Activated naive CD8-positive, alpha-beta T cell treated with anti-CD3 and anti-CD28 coated beads, Interleukin-2, amount 10 ng/mL, durations not matched to agents 7 days and 5 days (primary cell): ENCODE results near the gene JAZF1. TPM values are rescaled to one million over a fixed set of nuclear protein-coding genes. Genes with fewer than 3 reads are reported as not detected.

ENCODE experiments used
- ATAC-seq: fragments of 150-1000 bp; cut with Tn5 transposase; one replicate; pipeline ENCODE4 v1.10.0; 2021; ENCODE audit warnings: low read depth, moderate library complexity
- POLR2A ChIA-PET: fragments of 350-600 bp; sonication (Branson Sonifier 250); formaldehyde crosslinking; loops from one replicate; lab custom pipeline; 2021; ENCODE audit warnings: antibody characterized with exemption; lab: Charles Lee
- DNase-seq: peaks from one replicate; pipeline ENCODE4 v3.0.0; 2021
- H3K27ac Mint-ChIP-seq: one replicate; pipeline ENCODE4 v1.8.0; 2022; ENCODE audit warnings: mild to moderate bottlenecking, mixed read lengths
- H3K27me3 Mint-ChIP-seq: one replicate; pipeline ENCODE4 v1.8.0; 2022; ENCODE audit warnings: mild to moderate bottlenecking, moderate library complexity, mixed read lengths
- H3K36me3 Mint-ChIP-seq: one replicate; pipeline ENCODE4 v1.8.0; 2021; ENCODE audit warnings: mild to moderate bottlenecking, mixed read lengths
- H3K4me1 Mint-ChIP-seq: one replicate; pipeline ENCODE4 v1.8.0; 2021; ENCODE audit warnings: mixed read lengths
- H3K4me3 Mint-ChIP-seq: one replicate; pipeline ENCODE4 v1.8.0; 2022; ENCODE audit warnings: mild to moderate bottlenecking, moderate library complexity, mixed read lengths
- H3K9me3 Mint-ChIP-seq: one replicate; pipeline ENCODE4 v1.8.0; 2021; ENCODE audit warnings: mixed read lengths
- total RNA-seq, 2 experiments: library from RNA; stranded (reverse); gene quantifications; one replicate each; pipeline ENCODE4 v1.2.3, GENCODE V29; 2021

Gene JAZF1
- total RNA-seq, 2 experiments from 2014 or later: 4.4 to 4.7 TPM

GRCh38 chr7:27965650-27966049 is 214.9 kb downstream of the JAZF1 start:
- Mint-ChIP-seq H3K9me3 (no peaks in the 10 kb centered on the region), H3K27ac (no peak overlapping the region), H3K4me3 (no peak overlapping the region), H3K27me3 (peaks cover 12% of the 10 kb centered on the region), H3K36me3 (no peaks in the 10 kb centered on the region), H3K4me1 (no peaks in the 10 kb centered on the region)
- ATAC-seq (no peak), DNase-seq (no peak)
- POLR2A ChIA-PET: no interaction called here

- DNase-seq (no peak), ATAC-seq (no peak)
- H3K4me1 Mint-ChIP-seq: no peaks in the 10 kb centered on the region
- no peaks in the 10 kb centered on the region for H3K9me3 Mint-ChIP-seq
- H3K36me3 Mint-ChIP-seq: no peaks in the 10 kb centered on the region
- peaks cover 12% of the 10 kb centered on the region for H3K27me3 Mint-ChIP-seq
- H3K27ac Mint-ChIP-seq: no peak overlapping the region
- H3K4me3 Mint-ChIP-seq: no peak overlapping the region
- POLR2A ChIA-PET: no interaction called here
Measured at GRCh38 chr7:27964820-27965219, 215.8 kb downstream of the JAZF1 start.

GRCh38 chr7:27963056-27963455 is 217.5 kb downstream of the JAZF1 start:
- no peaks in the 10 kb centered on the region for H3K9me3 Mint-ChIP-seq
- peaks cover 12% of the 10 kb centered on the region for H3K27me3 Mint-ChIP-seq
- H3K4me3 Mint-ChIP-seq: no peak overlapping the region
- POLR2A ChIA-PET: no interaction called here
- no peaks in the 10 kb centered on the region for H3K4me1 Mint-ChIP-seq
- H3K27ac Mint-ChIP-seq: no peak overlapping the region
- H3K36me3 Mint-ChIP-seq: no peaks in the 10 kb centered on the region
- DNase-seq (no peak), ATAC-seq (no peak)

- no peaks in the 10 kb centered on the region for H3K9me3 Mint-ChIP-seq
- no peaks in the 10 kb centered on the region for H3K4me1 Mint-ChIP-seq
- POLR2A ChIA-PET: no interaction called here
- ATAC-seq: no peak
- no peak for DNase-seq
- H3K36me3 Mint-ChIP-seq: no peaks in the 10 kb centered on the region
- H3K27ac Mint-ChIP-seq: no peak overlapping the region
- peaks cover 14% of the 10 kb centered on the region for H3K27me3 Mint-ChIP-seq
- no peak overlapping the region for H3K4me3 Mint-ChIP-seq
Measured at GRCh38 chr7:27962273-27962672, 218.3 kb downstream of the JAZF1 start.

GRCh38 chr7:27961255-27961654 is 219.3 kb downstream of the JAZF1 start:
- Mint-ChIP-seq H3K27me3 (peaks cover 12% of the 10 kb centered on the region), H3K27ac (no peak overlapping the region), H3K4me1 (no peaks in the 10 kb centered on the region), H3K36me3 (no peaks in the 10 kb centered on the region), H3K4me3 (no peak overlapping the region), H3K9me3 (no peaks in the 10 kb centered on the region)
- ATAC-seq (no peak), DNase-seq (no peak)
- POLR2A ChIA-PET: interaction anchor here (0.6 kb wide), 1 partner anchor 126 kb away, joined by 3 read pairs; no protein-coding TSS in a partner anchor

GRCh38 chr7:27960415-27960814 is 220.2 kb downstream of the JAZF1 start:
- no peak for ATAC-seq

GRCh38 chr7:27958933-27959548 is 221.6 kb downstream of the JAZF1 start:
- no peak for DNase-seq
- Mint-ChIP-seq H3K9me3 (no peaks in the 10 kb centered on the region), H3K4me3 (no peak overlapping the region), H3K27me3 (peaks cover 4% of the 10 kb centered on the region), H3K27ac (no peak overlapping the region), H3K4me1 (no peaks in the 10 kb centered on the region), H3K36me3 (no peaks in the 10 kb centered on the region)
- POLR2A ChIA-PET: interaction anchor here (0.7 kb wide), 1 partner anchor 1768 kb away, joined by 6 read pairs; no protein-coding TSS in a partner anchor
- no peak for ATAC-seq

More at GRCh38 chr7:27960415-27960814, 220.2 kb downstream of the JAZF1 start:
- Mint-ChIP-seq H3K36me3 (no peaks in the 10 kb centered on the region), H3K9me3 (no peaks in the 10 kb centered on the region), H3K27ac (no peak overlapping the region), H3K27me3 (peaks cover 12% of the 10 kb centered on the region), H3K4me1 (no peaks in the 10 kb centered on the region), H3K4me3 (no peak overlapping the region)
- no peak for DNase-seq
- POLR2A ChIA-PET: no interaction called here

GRCh38 chr7:27955596-27955995 is 225.0 kb downstream of the JAZF1 start:
- Mint-ChIP-seq H3K27me3 (peaks cover 2% of the 10 kb centered on the region), H3K36me3 (no peaks in the 10 kb centered on the region), H3K9me3 (peaks cover 1% of the 10 kb centered on the region), H3K4me3 (no peak overlapping the region), H3K4me1 (peaks cover 9% of the 10 kb centered on the region), H3K27ac (no peak overlapping the region)
- no peak for ATAC-seq
- DNase-seq: no peak
- POLR2A ChIA-PET: no interaction called here

GRCh38 chr7:27955011-27955410 is 225.6 kb downstream of the JAZF1 start:
- POLR2A ChIA-PET: no interaction called here
- Mint-ChIP-seq H3K9me3 (peaks cover 1% of the 10 kb centered on the region), H3K4me3 (no peak overlapping the region), H3K27me3 (peaks cover 2% of the 10 kb centered on the region), H3K27ac (no peak overlapping the region), H3K4me1 (peaks cover 9% of the 10 kb centered on the region), H3K36me3 (no peaks in the 10 kb centered on the region)
- DNase-seq (no peak), ATAC-seq (no peak)

- peaks cover 2% of the 10 kb centered on the region for H3K27me3 Mint-ChIP-seq
- H3K4me3 Mint-ChIP-seq: no peak overlapping the region
- no peak overlapping the region for H3K27ac Mint-ChIP-seq
- H3K4me1 Mint-ChIP-seq: peaks cover 9% of the 10 kb centered on the region
- ATAC-seq (no peak), DNase-seq (no peak)
- POLR2A ChIA-PET: interaction anchor here (0.6 kb wide), 1 partner anchor 229 kb away, joined by 4 read pairs; no protein-coding TSS in a partner anchor
- H3K9me3 Mint-ChIP-seq: peaks cover 1% of the 10 kb centered on the region
- H3K36me3 Mint-ChIP-seq: no peaks in the 10 kb centered on the region
Measured at GRCh38 chr7:27953777-27954176, 226.8 kb downstream of the JAZF1 start.

- DNase-seq (no peak), ATAC-seq (no peak)
- H3K9me3 Mint-ChIP-seq: peaks cover 1% of the 10 kb centered on the region
- no peak overlapping the region for H3K27ac Mint-ChIP-seq
- POLR2A ChIA-PET: interaction anchor here (0.6 kb wide), 1 partner anchor 228 kb away, joined by 4 read pairs; no protein-coding TSS in a partner anchor
- no peaks in the 10 kb centered on the region for H3K36me3 Mint-ChIP-seq
- H3K4me3 Mint-ChIP-seq: no peak overlapping the region
- peaks cover 2% of the 10 kb centered on the region for H3K27me3 Mint-ChIP-seq
- H3K4me1 Mint-ChIP-seq: peaks cover 9% of the 10 kb centered on the region
Measured at GRCh38 chr7:27953361-27953760, 227.2 kb downstream of the JAZF1 start.

- Mint-ChIP-seq H3K4me1 (peaks cover 9% of the 10 kb centered on the region), H3K27ac (no peak overlapping the region), H3K27me3 (peaks cover 1% of the 10 kb centered on the region), H3K9me3 (peaks cover 1% of the 10 kb centered on the region), H3K4me3 (no peak overlapping the region), H3K36me3 (no peaks in the 10 kb centered on the region)
- no peak for ATAC-seq
- no peak for DNase-seq
- POLR2A ChIA-PET: no interaction called here
Measured at GRCh38 chr7:27952456-27953285, 227.9 kb downstream of the JAZF1 start.

- Mint-ChIP-seq H3K27ac (no peak overlapping the region), H3K27me3 (no peaks in the 10 kb centered on the region), H3K9me3 (peaks cover 1% of the 10 kb centered on the region), H3K4me1 (peaks cover 9% of the 10 kb centered on the region), H3K36me3 (no peaks in the 10 kb centered on the region), H3K4me3 (no peak overlapping the region)
- POLR2A ChIA-PET: no interaction called here
- ATAC-seq (no peak), DNase-seq (no peak)
Measured at GRCh38 chr7:27950123-27950522, 230.5 kb downstream of the JAZF1 start.

GRCh38 chr7:27948861-27949260 is 231.7 kb downstream of the JAZF1 start:
- POLR2A ChIA-PET: no interaction called here
- Mint-ChIP-seq H3K4me1 (peaks cover 9% of the 10 kb centered on the region), H3K27me3 (no peaks in the 10 kb centered on the region), H3K36me3 (no peaks in the 10 kb centered on the region), H3K9me3 (peaks cover 1% of the 10 kb centered on the region), H3K27ac (no peak overlapping the region), H3K4me3 (no peak overlapping the region)
- DNase-seq (no peak), ATAC-seq (no peak)
